ENCODE results near the gene KRTAP21-2.

- TF ChIP-seq EZH2phosphoT487 (IDR thresholded peaks at IDR 0.05; ENCODE audit: insufficient read depth, low read depth) (no peak), EZH2 (IDR thresholded peaks at IDR 0.05; ENCODE audit: insufficient read depth, poor library complexity, severe bottlenecking) (no peak)
Measured at GRCh38 chr21:30714946-30715345, 32.1 kb downstream of the KRTAP21-2 start.

All from GM23248 (cell line).